ENCODE data around the gene DTX3L. TPM values are rescaled to one million over a fixed set of nuclear protein-coding genes. Genes with fewer than 3 reads are reported as not detected.

The DTX3L gene
- total and polyA plus RNA-seq, 2 of the 8 experiments (the other 6 are each of a cell fraction or from before 2014, with no cell fraction given): 1.7 to 11.3 TPM

DNA sequence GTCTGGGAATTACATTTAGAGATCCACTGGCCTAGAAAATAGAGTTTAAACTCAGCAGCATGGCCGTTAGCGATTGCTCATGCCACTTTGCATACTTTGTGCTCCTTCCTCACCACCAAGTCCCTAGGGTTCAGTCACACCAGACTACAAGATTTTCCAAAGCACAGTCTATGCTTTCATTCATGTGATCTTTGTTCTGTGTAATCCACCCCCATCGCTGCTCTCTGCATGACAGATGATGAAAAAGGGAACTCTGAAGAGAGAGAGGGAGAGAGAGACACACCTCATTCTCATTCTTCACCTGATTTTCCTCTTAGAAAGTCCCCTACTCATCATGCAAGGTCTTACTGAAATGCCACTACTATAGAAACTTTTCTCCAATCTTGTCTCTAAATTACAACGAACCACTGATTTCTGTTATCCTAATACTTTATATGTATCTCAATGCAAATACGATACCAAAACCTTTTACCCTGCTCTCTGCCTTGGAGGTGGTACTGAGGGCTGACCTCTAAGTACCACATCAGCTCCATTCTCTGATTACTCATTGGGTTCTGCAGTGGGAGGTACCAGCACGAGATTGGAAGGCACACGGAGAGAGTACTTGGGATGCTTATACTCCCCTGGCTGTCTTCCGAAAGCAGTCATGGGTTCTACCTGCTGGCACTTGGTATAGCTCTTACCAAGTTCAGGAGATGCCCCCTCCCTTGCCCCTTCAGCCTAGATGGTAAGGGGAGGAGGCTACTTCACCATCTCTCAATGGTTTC lies 12.2 kb downstream of the DTX3L start:
- no peak for DNase-seq (ENCODE audit: low read depth in 1 of 2, low spot score in 2 of 2)
- H3K18ac ChIP-seq (ENCODE audit: extremely low read depth, low read length): no peak overlapping the region
- H2BK20ac ChIP-seq (ENCODE audit: low read length): no peak overlapping the region
- H3K9me3 ChIP-seq (ENCODE audit: insufficient read depth in 2 of 2, low read depth in 1 of 2, low read length in 1 of 2): no peaks in the 10 kb centered on the region
- no peak overlapping the region for H4K91ac ChIP-seq (replicated peaks; ENCODE audit: insufficient read length, low read length)
- H3K27me3 ChIP-seq (replicated peaks in 1 of 4; ENCODE audit: control insufficient read depth in 3 of 4, extremely low read depth in 1 of 4, insufficient read depth in 3 of 4, low read length in 3 of 4): peaks cover 0 to 10% (median 7%) of the 10 kb centered on the region in 4 experiments; a peak in 4 of 7 replicates
- no peak overlapping the region for H2AK5ac ChIP-seq (ENCODE audit: low read depth, low read length)
- no peak overlapping the region for H4K8ac ChIP-seq (ENCODE audit: extremely low read depth, insufficient read depth, low read length)
- H3K79me1 ChIP-seq (ENCODE audit: low read depth, low read length): no peaks in the 10 kb centered on the region
- H4K5ac ChIP-seq (ENCODE audit: insufficient read length, low read depth, low read length): no peak overlapping the region
- H3K23ac ChIP-seq (ENCODE audit: insufficient read length): no peak overlapping the region
- H3K27ac ChIP-seq (ENCODE audit: low read depth, low read length): no peak overlapping the region
- H2BK12ac ChIP-seq (ENCODE audit: low read depth, low read length): no peak overlapping the region
- H2AFZ ChIP-seq (ENCODE audit: low read length): 0 out of 2 replicates have a peak overlapping the region, but pooled peaks have one; percentile 7
- H3K56ac ChIP-seq (replicated peaks; ENCODE audit: insufficient read length, low read depth, low read length): no peak overlapping the region
- peaks cover 2 to 3% (median 2%) of the 10 kb centered on the region in 4 experiments; a peak in 4 of 7 replicates for H3K4me1 ChIP-seq (replicated peaks in 1 of 4; ENCODE audit: control insufficient read depth in 3 of 4, insufficient read depth in 4 of 4, low read length in 3 of 4)
- no peaks in the 10 kb centered on the region for H4K20me1 ChIP-seq (replicated peaks in 1 of 2; ENCODE audit: control insufficient read depth in 1 of 2, insufficient read depth in 2 of 2, low read length in 2 of 2)
- H3K14ac ChIP-seq (ENCODE audit: insufficient read length): no peak overlapping the region
- no peak overlapping the region for H3K9ac ChIP-seq (replicated peaks in 1 of 4; ENCODE audit: extremely low read depth in 1 of 4, low read depth in 3 of 4, low read length in 3 of 4)
- ChIA-PET POLR2A (ENCODE audit: partially characterized antibody) (interaction anchor here (0.6 kb wide), 1 partner anchor 23 kb away, joined by 3 read pairs; no protein-coding TSS in a partner anchor), CTCF (ENCODE audit: partially characterized antibody) (interaction anchor here (1.0 to 1.4 kb wide), 2 partner anchors 45 to 103 kb away, joined by 3 read pairs; no protein-coding TSS in a partner anchor)
- H2BK15ac ChIP-seq (ENCODE audit: low read length): no peak overlapping the region
- no peaks in the 10 kb centered on the region for H3K79me2 ChIP-seq (ENCODE audit: control insufficient read depth in 1 of 2, insufficient read depth in 2 of 2, low read length in 2 of 2)
- no peak overlapping the region for H3K4ac ChIP-seq (replicated peaks; ENCODE audit: insufficient read length, low read depth, low read length)
- H3K4me2 ChIP-seq (ENCODE audit: insufficient read depth in 1 of 2, low read depth in 2 of 2, low read length in 2 of 2): no peak overlapping the region; a peak in 1 of 4 replicates
- FAIRE-seq: no peak
- H2BK120ac ChIP-seq (replicated peaks; ENCODE audit: low read depth, low read length): no peak overlapping the region
- H3K4me3 ChIP-seq (ENCODE audit: extremely low read depth in 1 of 4, insufficient read depth in 2 of 4, low read depth in 3 of 4, low read length in 4 of 4): no peak overlapping the region
- H2BK5ac ChIP-seq (ENCODE audit: low read depth, low read length): no peak overlapping the region
- 83% methylated on average over 8 of the region's 8 CpGs; no CpG with 5 or more reads in 1 of the 2 experiments for WGBS, 2 experiments (ENCODE audit: extremely low coverage in 1 of 2, insufficient coverage in 1 of 2, insufficient read length in 1 of 2, insufficient replicate concordance in 2 of 2, low coverage in 1 of 2, low lambda C conversion rate in 2 of 2, missing lambda C conversion rate in 1 of 2)
- TF ChIP-seq FOSL1 (IDR thresholded peaks at IDR 0.05; ENCODE audit: insufficient read depth, low read depth, low read length) (no peak), CREB1 (IDR thresholded peaks at IDR 0.05) (no peak)
- no peaks in the 10 kb centered on the region; the same call in 1 of the 2 replicates for H3K23me2 ChIP-seq (ENCODE audit: low read depth, low read length)
- no peaks in the 10 kb centered on the region for H3K36me3 ChIP-seq (ENCODE audit: control insufficient read depth in 2 of 4, insufficient read depth in 4 of 4, low read length in 3 of 4)
